ELR (cell line): ENCODE measurements around the gene SAMD9L.

Source experiments
- DNase-seq: peaks from one replicate; pipeline ENCODE4 v3.0.0-alpha.2; 2015; ENCODE audit warnings: low read depth

The SAMD9L gene

DNA sequence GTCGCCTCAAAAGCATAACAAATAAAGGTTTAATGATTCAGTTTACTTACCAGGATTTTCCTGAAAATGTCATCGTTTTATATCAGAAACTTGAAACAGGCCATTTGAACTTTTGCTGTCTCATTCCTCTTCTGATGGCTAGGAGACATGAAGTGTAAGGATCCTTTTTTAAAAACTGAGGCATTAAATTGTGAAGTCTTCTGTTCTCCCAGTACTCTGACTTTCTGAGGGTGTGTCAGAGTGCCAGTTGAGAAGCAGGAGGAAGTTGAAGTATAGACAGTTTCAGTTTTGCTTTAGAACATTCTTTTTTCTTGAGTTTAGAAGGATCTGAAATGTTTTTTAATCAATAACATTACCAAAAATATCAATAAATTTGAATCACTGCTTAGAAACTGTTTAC is at the start of gene SAMD9L:
Gene SAMD9L (minus strand): TSS at position 242 of the 400 bp plus-strand sequence. CDS start 12,414 bp downstream, outside the sequence.
- DNase-seq: peak; percentile 45

DNA sequence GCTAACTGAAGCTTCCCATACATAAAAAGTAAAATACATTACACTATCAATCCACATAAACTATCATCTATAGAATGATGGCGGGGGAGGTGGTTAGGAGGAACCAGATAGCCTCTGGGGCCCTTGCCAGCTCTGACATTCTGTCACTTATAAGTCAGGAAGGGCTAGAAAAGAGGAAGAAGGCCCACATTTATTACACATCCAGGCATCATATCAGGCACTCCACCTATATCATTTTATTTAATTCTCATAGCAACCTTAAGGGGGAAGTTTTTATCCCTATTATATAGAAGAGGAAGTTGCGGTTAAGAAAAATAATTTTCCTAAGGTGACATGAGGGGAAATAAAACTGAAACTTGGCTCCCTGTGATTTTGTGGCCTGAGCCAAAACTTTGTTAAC is 48.2 kb upstream of the SAMD9L start:
- no peak for DNase-seq

DNA sequence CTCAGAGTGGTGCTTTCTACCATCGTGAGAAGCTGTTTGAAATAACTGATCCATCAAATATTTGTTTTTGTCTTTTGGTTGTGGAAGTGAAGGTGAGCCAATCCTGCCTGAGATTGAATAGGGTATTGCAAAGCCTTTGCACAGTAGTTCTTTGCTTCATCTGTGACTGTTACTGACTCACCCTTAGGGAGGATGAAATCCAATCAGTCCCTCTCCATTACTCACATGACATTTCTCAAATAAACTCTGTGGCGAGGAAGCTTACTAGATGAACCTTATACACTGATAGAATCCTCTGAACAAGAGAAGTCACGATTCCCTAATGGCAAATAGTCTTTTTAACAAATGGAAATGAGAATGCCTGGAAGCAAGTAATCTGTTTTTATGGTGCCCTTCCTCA is 46.2 kb upstream of the SAMD9L start:
- DNase-seq: peak; percentile 75

GRCh38 chr7:93188870-93189634 is 40.9 kb upstream of the SAMD9L start:
- DNase-seq: no peak

DNA sequence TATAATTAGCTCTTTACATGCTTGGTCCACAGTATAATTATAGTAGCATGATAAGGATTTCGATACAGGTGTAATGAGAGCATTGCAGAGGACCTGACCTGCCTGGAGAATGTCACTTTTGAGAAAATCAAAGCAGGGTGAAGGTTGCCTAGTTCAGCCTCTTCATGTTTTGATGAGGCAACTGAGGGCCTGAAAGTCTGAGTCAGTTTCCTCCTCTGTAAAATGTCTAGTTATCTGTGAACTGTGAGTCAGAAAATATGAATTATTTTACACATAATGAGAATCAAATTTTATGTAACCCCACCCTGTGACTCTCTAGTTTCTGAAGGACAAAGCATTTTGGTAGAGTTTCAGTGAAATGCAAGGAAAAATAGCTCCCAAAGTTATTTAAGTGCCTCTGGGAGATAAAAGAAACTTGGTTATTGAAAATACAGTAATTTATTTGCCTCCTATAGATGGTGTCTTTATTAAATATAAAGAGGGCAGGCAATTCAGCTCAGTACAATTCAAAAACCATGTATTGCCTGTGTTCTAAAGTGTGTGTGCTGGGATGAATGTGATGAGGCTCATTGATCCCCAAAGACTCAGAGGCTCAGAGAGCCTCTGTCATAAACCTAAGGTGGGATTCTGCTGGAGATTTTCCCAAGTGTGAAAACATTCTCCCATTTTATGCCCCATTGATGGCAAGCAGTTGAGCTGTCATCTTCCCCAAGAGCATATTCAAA is 37.3 kb upstream of the SAMD9L start:
- peak; percentile 64 for DNase-seq

DNA sequence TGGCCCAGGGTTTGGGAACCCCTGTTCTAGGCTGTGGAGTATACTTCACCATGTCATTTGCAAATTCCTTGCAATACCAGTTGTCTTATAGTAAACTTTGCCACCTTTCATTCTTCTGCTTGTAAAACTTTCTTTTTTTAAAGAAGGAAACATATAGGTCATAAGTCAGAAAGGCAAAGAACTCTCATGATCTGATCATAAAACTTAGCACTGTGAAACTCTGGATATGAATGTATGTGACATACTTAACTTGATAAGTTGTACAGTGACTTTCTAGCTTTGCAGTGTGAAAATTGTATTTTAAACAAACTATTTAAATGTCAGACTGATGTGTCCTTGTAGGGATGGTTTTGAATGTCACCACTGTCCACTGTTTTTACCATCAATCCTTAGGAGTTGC is 31.0 kb upstream of the SAMD9L start:
- DNase-seq: no peak

DNA sequence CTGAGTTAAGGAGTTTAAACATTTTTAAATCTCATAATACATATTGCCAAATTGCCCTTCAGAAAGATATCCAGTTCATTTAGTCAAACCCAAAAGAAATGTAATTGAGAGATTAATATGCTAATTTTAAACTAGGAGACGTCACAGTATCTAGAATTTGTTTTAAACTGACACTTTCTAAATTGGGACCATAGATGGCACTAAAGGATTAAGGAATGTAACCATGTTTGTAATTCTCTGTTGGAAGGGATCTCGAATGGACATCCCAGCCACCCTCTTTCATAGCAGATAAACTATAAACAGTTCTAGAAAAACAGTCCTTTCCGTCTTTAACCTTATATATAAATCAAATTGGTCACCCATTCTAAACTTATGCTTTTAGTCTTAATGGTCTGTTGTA is 30.0 kb upstream of the SAMD9L start:
- DNase-seq: peak; percentile 47

DNA sequence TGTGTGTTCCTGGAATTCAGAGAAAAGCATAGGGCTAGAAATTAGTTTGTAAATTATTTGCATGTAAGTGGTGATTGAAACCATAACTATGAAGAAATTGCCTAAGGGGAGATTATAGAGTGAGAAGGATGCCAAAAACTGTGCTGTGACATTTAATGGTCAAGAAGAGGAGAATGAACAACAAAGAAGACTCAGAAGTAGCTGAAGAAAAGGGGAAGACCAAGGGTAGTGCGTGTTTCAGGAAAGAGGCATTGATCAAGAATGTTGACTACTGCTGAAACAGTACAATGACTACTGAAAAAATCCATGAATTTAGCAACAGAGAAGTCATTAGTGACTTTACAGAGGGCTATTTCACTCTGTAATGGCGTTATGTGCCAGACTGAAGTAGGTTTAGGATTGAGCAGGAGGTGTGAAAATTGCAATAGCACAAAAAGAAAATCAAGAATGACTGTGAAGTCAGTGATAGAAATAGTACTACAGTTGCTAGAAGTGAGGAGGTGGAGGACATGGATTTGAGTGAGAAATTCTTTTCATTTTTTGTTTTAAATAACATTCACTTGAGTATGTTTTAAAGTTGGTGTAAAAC is 28.9 kb upstream of the SAMD9L start:
- peak; percentile 1 for DNase-seq

DNA sequence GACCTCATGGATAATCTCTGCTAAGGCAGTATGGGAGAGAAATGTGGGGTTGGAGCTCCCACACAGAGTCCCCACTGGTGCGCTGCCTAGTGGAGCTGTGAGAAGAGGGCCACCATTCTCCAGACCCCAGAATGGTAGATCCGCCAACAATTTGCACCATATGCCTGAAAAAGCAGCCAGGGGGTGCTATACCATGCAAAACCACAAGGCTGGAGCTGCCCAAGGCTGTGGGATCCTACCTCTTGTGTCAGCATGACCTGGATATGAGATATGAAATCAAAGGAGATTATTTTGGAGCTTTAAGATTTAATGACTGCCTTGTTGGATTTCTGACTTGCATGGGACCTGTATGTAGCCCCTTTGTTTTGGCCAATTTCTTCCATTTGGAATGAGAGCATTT is 27.0 kb upstream of the SAMD9L start:
- no peak for DNase-seq

GRCh38 chr7:93172683-93173082 is 24.5 kb upstream of the SAMD9L start:
- no peak for DNase-seq

GRCh38 chr7:93171606-93172226 is 23.5 kb upstream of the SAMD9L start:
- peak; percentile 40 for DNase-seq

- DNase-seq: no peak
Measured at GRCh38 chr7:93165447-93165846, 17.3 kb upstream of the SAMD9L start.

- DNase-seq: no peak
Measured at GRCh38 chr7:93164766-93165165, 16.6 kb upstream of the SAMD9L start.

GRCh38 chr7:93161181-93161762 is 13.1 kb upstream of the SAMD9L start:
- DNase-seq: no peak

DNA sequence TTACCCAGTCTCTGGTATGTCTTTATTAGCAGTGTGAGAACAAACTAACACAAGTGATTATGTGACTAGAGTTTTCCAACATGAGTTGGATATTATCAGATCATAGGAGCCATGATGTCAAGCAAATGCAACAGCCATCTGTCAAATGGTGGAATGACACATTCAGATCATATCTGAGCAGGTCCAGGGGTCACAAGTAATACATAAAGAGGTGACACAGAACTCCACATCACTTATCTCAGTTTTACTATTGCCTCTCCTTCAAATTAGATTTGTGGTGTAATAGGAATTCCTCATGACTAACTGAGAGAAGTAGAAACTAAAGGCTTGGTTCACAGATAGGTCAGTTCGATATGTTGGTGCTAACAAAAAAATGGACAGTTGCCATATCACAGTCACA is 12.2 kb upstream of the SAMD9L start:
- peak; percentile 47 for DNase-seq

DNA sequence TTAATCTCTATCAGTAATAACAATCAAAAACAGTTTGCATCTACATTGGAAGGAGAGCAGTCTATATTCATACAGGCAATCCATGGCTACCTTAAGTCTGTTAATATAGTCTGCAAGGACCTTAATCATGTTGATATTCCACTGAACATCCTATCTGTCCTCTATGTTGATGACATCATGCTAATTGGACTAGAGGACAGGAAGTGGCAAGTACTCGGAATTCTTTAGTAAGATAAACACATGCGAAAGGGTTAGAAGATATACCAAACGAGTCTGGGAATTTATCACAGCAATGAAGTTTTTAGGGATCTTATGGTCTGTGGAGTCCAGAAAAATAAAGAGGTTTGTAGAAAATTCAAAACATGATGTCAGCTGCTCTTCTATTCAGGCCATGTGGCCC is 11.3 kb upstream of the SAMD9L start:
- DNase-seq: peak; percentile 52

DNA sequence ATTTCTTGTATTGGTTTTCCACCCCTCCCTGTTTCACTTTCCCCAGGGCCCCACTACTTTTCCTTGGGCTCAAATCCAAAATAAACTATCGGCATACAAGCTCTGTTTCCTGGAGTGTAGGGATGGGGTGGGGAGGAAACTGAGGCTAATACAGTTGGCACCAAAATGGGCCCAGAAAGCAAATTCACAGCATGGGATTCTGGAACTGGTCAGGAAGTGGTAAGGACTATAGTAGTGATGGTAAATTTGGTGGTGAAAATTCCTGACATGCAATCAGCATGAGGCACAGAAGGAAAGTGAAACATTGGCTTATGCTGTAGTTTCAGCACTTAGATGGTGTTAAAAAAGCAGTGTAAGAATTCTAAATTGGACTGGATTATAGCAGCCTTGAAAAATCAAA is 8.7 kb upstream of the SAMD9L start:
- DNase-seq: peak; percentile 58

DNA sequence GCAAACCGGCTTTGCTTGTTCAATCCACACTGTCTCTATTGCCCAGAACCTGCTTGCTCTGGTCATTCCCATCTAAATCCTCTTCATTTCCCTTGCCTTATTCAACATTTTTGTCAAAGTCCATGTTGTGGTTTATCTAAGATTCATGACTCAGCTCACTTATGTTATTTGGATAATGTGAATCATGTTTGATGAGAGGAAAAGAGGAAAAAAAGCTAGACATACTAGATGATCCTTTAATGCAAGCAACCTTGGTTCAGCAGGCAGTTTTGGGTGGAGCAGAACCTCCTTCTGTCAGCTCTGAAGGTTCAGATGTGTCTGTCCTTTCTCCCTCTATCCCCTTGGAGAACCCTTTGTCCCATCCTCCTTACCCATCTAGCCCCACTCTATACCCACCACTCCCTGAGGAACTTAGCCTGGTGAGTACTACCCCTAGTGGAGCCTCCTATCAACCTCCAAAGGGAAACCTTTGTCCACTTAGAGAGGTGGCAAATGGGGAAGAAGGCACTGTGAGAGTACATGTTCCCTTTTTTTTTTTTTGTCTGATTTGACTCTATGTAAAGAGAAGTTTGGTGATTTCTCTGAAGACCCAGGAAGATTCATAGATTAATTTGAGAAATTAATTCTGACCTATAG is 2.1 kb upstream of the SAMD9L start:
- DNase-seq: peak; percentile 77

GRCh38 chr7:93148727-93149126 is 542 bp upstream of the SAMD9L start:
- no peak for DNase-seq

GRCh38 chr7:93147363-93147762 is 822 bp downstream of the SAMD9L start:
- peak; percentile 62 for DNase-seq

GRCh38 chr7:93146472-93147141 is 1.6 kb downstream of the SAMD9L start:
- no peak for DNase-seq
